Ureter (tissue), 1 donor: ENCODE measurements around the gene VMAC. TPM values are rescaled to one million over a fixed set of nuclear protein-coding genes. Genes with fewer than 3 reads are reported as not detected.
A peak's percentile ranks its signal among the peaks of the same experiment; 100 is the strongest.
"Not testable (repeated sequence)": the region's sequence is repeated elsewhere in the genome, so short reads cannot be mapped to it uniquely, and the experiment has no call there.

Experiments used
- DNase-seq: peaks from one replicate; pipeline ENCODE4 v3.0.0-alpha.2; 2020; ENCODE audit warnings: low spot score
- total RNA-seq: library from RNA; stranded (reverse); gene quantifications from one replicate; pipeline ENCODE4 v1.2.4, GENCODE V29; 2023
- donor health status: DM: yes; HTN: yes; CAD: no.

VMAC gene, protein sequence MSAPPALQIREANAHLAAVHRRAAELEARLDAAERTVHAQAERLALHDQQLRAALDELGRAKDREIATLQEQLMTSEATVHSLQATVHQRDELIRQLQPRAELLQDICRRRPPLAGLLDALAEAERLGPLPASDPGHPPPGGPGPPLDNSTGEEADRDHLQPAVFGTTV
- 9.6 TPM for total RNA-seq

DNA sequence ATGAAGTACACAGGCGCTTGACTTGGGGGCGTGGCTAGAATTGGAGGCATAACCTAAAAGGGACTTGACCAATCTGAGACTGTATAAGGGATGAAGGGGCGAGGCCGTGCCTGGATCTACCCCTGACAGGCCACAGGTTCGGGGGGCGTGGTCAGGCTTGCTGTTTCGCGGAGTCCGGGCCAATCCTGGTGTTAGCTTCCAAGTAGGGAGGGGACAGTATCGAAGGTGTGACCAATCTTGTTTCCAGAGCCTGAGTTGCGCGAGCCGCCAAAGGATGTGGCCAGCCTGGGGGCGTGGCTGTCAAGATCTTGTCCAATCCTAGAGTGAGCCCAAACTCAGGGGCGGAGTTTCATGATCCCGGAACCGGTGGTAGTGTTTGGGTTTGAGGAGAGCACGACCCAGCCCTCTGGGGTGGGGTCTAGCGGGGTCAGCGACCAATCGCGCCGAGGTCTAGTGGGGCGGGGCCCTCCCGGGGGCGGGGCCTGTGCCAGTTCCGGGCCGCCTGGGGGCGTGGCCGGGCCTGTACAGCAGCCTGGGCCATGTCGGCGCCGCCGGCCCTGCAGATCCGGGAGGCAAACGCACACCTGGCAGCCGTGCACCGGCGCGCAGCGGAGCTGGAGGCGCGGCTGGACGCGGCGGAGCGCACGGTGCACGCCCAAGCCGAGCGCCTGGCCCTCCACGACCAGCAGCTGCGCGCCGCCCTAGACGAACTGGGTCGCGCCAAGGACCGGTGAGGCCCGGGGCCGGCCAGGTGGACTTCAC lies at the start of gene VMAC:
Gene VMAC (plus strand): TSS at position 521 of the 762 bp plus-strand sequence. CDS start 19 bp downstream, at position 540.
- DNase-seq, result peak; percentile 100

DNA sequence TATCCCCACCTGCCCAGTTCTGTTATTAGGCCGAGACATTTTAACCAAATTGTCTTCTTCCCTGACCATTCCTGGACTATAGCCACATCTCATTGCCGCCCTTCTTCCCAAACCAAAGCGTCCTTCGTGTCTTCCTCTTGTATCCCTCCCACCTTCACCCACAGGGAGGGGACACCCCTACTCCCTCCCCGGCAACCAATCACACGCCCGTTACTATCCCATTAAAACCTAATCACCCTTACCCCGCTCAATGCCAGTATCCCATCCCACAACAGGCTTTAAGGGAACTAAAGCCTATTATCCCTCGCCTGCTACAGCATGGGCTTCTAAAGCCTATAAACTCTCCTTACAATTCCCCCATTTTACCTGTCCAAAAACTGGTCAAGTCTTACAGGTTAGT lies 49.5 kb upstream of the VMAC start:
- DNase-seq, result not testable (repeated sequence)

DNA sequence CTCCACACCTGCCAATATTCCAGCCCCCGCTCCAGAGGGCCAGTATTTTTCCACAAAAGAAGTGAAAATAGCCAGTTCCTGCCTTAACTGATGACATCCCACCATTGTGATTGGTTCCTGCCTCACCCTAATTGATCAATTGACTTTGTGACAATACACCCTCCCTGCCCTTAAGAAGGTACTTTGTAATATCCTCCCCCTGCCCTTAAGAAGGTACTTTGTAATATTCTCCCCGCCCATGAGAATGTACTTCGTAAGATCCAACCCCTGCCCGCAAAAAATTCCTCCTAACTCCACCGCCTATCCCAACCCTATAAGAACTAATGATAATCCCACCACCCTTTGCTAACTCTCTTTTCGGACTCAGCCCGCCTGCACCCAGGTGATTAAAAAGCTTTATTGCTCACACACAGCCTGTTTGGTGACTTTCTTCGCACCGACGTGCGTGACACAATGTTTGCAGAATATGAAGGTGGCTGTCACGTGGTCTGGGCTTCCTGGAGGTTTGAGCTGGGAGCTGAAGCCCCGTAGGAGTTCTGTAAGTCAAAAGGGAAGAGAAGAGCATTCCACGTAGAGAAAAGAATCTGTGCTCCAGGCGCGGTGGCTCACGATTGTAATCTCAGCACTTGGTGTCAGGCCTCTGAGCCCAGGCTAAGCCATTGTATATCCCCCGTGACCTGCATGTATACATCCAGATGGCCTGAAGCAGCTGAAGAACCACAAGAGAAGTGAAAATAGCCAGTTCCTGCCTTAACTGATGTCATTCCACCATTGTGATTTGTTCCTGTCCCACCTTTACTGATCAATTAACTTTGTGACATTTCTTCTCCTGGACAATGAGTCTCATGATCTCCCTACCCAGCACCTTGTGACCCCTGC lies 47.2 kb upstream of the VMAC start:
- no peak for DNase-seq

DNA sequence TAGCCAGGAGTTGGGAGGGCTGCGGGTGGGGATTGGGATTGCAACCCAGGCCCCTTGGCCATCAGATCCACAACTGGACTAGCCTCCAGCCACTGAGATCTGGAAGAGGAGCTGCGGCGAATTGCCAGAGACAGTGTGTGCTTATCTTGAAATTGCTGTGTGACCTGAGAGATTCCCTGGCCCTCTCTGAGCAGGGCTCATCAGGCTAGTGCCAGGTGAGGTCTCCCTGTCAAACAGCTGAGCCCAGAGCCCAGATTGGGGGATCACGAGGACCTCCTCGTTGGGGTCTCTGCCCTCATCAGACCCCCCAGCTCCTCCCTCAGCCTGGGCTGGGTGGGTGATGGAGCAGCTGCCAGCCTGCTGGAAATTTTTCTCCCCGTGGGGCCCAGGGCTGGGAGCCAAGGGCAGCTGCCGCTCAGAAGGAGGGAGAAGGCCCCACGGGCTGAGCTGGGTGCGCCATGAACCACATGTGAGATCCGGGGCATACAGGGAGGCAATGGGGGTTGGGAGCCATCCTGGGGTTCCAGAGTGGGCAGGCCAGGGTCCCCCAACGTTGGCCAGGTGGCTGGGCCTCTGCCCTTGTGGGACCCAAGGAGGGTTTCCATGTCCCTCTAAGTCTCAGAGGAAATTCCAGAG lies 41.5 kb upstream of the VMAC start:
- DNase-seq, result no peak

DNA sequence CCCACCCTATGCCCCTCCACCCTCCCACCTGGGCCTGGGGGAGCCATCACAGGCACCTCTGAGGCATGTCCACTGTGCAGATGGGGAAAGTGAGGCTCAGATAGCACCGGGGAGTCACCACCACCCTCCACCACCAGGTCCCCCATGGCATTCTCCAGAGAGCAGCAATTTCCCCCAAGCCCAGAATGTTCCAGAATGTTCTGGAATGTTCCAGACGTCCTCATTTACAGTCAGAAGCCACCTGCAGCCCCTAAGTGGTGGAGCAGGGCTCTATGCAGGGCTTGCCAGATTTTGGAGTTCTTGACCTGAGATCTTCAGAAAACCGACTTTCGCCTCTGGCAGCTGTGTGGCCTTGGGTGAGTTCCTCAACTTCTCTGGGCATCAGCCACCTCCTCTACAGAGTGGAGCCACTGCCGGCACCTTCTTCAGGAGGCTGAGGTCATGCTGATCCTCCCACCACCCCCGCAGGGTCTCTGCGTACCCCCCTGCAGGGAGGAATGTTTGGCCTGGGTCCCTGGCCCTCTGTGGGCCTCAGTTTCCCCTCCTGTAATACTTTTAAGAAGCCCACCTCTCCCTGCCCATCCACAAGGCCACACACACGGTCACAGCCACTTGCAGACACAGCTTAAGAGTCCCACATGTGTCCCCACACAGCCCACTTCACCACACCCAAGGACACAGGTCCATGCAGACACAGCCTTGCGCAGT lies 40.5 kb upstream of the VMAC start:
- no peak for DNase-seq

DNA sequence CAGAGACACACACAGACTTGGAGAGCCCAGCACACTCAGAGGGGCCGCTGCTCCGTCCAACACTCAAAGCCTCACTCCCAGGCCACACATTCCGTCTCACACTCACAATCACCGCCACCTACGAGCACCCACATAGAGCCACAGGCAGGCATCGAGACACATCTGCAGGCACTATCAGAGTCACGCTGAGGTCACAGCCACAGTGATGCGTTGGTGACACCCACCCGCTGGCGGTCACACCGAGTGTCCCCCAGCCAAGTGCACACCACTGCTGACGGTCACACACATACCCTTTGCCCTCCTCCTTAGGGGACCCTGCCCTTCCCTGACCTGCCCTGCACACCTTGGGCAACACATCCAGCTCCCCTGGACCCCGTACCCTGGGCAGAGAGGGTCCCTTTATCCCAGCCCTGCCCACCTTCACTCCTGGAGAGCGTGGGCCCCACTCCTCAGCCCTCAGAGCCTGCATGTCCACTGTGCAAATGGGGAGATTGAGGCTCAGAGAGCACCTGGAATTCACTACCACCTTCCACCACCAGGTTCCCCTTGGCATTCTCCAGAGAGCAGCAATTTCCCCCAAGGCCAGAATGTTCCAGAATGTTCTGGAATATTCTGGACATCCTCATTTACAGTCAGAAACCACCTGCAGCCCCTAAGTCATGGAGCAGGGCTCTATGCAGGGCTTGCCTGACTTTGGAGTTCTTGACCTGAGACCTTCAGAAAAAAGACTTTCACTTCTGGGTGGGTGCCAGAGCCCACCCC lies 39.8 kb upstream of the VMAC start:
- DNase-seq, result no peak

DNA sequence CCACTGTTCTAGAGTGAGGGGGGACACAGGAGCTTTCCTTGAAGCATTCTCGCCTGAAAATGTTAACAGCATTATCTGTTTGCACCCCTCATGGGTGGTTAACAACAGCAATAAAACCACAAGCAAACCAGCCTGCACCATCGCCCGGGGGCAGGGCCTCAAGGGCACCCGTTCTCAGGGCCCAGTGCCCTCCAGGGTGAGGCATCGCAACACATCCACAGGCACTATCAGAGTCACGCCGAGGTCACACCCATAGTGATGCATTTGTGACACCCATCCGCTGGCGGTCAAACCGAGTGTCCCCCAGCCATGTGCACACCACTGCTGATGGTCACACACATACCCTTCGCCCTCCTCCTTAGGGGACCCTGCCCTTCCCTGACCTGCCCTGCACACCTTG lies 38.9 kb upstream of the VMAC start:
- no peak for DNase-seq

DNA sequence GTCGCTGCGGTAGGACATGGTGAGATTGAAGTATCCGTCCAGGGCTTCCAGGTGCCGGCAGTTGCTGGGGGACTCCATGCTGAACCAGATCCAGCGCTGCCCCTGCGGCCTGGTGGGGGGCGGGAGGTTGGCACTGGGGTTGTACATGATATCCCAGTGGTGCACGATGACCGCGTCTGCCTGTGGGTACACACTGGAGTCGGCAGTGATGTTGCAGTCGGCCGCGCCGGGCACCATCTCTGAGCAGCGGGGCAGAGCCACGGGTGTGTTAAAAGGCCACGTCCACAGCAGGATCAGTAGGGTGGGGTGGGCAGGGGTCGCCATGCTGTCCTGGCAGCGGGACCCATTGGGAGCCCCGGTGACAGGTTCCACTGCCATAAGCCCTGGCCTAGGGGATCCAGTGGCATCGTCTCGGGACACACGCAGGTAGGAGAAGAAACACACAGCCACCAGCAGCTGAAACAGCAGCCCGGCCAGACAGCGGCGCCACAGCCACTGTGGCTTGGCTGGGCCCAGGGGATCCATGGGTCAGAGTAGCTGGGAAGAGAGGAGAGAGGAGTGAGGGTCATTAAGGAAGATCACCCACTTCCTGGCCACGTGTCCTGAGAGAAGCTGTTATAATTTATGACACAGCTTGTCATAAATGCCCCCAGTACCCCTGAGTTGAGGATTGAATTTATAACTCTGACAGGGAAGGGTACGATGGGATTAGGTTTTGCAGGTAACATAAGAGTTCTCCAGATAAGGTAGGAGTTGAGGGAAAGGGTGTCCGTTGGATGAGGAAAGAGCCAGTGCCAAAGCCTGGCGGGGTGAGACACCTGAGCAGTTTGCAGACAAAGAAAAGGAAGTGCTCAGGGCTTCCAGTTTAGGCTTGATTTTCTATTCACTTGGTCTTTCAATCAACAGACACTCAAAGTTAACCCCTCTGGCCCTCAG lies 37.2 kb upstream of the VMAC start:
- DNase-seq, result no peak

DNA sequence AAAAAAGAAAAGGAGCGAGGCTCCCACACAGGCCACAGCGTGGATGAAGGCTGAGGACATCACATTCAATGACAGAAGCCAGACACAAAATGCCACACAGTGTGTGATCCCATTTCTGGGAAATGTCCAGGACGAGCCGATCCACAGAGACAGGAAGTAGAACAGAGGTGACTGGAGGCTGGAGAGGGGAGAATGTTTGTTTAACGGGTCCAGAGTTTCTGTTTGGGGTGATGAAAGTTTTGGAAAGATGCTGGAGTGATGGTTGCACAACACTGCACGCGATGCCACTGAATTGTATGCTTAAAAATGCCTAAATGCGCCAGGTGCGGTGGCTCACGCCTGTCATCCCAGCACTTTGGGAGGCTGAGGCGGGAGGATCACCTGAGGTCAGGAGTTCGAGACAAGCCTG lies 33.7 kb upstream of the VMAC start:
- DNase-seq, result no peak

DNA sequence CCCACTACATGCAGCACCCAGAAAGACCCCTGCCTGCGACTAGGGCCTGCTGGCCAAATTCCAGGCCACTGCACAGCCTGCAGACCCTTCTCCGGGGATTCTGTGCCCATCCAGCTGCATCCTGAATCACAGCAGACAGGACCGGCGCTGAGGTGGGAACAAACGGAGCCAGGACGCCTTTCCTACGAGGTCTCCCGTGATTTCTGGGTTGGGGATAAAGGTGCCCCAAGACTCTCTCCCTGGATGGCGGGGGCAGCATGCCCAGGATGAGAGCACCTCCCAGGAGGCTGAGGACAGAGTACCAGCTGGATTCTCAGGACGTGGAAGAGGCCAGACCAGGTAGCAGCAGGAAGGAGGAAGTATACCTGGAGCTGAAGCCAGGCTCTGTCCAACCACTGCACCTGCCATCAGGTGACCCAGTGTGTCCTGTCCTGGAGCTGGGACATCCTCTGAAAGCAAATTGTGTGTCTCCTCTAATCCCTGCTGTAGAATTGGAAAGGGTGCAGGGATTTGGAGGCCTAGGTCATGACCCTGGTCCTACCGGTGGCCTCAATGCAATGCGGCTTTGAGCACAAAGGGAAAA lies 31.0 kb upstream of the VMAC start:
- DNase-seq, result no peak

DNA sequence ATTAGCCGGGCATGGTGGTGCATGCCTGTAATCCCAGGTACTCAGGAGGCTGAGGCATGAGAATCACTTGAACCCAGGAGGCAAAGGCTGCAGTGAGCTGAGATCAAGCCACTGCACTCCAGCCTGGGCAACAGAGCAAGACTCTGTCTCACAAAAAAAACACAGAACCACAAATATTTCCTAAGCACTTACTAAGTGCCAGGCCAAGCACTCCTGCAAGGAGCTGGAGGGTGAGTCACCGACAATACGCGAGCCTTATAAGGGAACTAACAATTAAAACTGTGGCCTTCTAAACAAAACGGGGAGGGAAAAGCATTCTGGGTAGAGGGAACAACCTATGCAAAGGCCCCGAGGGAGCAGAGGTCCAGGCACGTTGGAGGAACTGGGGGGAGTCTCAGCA lies 30.2 kb upstream of the VMAC start:
- not testable (repeated sequence) for DNase-seq

DNA sequence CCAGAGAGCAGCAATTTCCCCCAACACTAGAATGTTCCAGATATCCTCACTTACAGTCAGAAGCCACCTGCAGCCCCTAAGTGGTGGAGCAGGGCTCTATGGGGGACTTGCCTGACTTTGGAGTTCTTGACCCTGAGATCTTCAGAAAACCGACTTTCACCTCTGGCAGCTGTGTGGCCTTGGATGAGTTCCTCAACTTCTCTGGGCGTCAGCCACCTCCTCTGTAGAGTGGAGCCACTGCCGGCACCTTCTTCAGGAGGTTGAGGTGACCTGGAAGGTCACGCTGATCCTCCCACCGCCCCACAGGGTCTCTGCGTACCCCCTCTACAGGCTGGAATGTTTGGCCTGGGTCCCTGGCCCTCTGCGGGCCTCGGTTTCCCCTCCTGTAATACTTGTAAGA lies 27.2 kb upstream of the VMAC start:
- no peak for DNase-seq

DNA sequence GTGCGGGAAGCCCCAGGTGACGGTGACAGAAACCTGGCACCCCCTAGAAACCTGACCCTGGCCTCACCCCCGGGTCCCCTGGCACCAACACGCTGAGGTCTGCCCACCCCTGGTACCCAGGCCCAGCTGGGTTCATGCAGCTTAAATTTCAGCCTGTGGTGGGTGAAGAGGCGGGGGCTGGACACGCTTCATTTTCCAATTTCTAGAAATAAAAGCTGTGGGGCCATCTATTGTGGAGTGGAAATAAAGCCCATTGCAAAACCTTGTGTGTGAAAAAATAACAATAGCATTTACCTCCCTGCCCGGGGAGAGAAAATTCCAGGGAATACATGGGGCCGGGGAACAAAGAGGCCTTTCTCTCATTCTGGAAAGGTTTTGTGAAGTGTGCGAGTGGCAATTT lies 26.8 kb upstream of the VMAC start:
- DNase-seq, result no peak

DNA sequence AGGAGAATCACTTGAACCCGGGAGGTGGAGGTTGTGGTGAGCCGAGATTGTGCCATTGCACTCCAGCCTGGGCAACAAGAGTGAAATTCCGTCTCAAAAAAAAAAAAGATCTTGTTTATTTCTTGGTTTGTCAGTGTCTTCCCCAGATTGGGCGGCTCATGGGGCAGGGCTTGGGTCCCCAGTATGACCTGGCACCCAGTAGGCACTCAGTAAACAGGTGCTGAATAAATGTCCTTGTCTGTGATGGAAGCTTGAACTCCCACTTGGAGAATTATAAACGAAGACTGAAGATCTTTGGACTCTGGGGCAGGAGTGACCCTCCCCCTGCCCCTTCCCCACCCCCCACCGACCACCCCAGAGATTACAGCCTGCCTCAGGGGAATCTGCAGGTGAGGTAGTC lies 24.5 kb upstream of the VMAC start:
- DNase-seq, result no peak

DNA sequence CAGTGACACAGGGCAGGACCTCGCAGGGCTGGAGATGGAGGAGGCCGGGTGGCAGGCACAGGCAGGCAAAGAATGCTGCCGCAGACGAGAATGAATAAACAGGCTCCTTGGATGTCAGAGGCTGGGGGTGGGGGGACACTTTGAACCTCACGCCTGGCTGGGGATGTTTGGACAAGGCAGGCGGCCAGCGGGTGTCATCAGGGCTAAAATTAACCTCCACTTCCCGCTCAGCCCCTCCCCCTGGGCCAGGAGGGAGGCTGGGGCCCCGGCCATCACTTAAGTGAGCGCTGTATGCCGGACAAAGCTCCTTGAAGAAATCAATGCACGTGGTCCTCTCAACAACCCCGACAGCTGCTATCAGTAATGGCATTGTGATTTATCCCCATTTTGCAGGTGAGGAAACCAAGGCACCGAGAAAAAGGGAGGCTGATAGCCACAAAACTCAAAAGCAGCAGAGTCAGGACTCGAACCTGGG lies 24.0 kb upstream of the VMAC start:
- DNase-seq, result peak; percentile 88

DNA sequence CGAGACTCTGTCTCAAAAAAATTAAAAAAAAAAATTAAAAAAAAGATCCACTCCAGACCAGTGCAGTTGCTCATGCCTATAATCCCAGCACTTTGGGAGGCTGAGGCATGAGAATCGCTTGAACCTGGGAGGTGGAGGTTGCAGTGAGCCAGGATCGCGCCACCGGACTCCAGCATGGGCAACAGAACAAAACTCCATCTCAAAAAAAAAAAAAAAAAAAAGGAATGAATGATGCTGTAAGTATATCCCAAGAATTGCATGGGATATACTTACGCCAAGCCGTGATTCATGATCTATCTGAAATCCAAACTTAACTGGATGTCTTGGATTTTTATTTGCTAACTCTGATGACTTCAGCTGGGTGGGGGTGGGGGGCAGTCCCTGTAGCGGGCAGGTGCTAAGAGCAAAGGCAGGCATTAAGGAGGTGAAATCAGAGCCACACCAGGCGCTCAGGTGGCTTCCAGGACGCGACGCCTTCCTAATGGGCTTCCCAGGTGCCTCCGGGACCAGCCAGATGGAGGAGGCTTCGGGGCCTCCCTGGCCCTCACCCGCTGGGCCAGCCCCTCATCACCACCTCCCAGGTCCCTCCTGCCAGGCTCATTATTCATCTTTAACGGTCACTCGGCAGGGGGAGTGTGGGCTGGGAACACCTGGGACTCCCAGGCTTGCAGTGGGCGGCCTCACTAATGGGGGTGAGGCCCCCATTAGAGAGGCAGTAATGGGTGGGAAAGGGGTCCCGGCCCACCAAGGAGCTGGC lies 23.0 kb upstream of the VMAC start:
- DNase-seq, result no peak

DNA sequence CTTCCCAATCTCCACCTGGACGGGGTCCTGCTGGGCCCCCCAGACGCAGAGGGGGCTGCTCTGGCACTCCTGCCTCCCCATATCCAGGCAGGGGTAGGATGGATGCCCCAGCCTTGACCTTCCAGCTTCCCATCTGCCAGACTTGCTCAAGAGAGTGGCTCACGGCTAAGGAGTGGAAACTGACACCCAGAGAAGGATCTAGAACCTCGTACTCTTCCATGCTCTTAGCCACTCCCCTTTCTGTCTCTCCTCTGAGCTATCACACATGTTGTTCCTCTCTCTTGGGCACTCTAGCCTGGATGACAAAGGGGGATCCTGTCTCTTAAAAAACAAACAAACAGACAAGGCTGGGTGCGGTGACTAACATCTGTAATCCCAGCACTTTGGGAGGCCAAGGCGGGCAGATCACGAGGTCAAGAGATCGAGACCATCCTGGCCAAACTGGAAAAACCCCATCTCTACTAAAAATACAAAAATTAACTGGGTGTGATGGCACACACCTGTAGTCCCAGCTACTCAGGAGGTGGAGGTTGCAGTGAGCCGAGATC lies 22.2 kb upstream of the VMAC start:
- DNase-seq, result no peak
